PFSK-1 (cell line): ENCODE results near the gene KMT5B.

Experiments
- FOXP2 ChIP-seq: optimal IDR thresholded peaks from 2 replicates; pipeline ENCODE3; 2011; ENCODE audit warnings: borderline replicate concordance, control low read depth, inconsistent platforms; ENCODE audit not compliant: insufficient read depth; ENCODE audit errors: extremely low read length, extremely low read depth
- POLR2AphosphoS5 ChIP-seq: IDR thresholded peaks from 2 replicates; pipeline ENCODE4 v1.6.1; 2012; ENCODE audit warnings: low read depth, mild to moderate bottlenecking, control low read depth, low read length, moderate library complexity
- SIN3A ChIP-seq: IDR thresholded peaks from 2 replicates; pipeline ENCODE4 v1.6.1; 2012; ENCODE audit warnings: mild to moderate bottlenecking, low read length, moderate library complexity, borderline replicate concordance; ENCODE audit not compliant: insufficient read depth
- TAF1 ChIP-seq: IDR thresholded peaks from 2 replicates; pipeline ENCODE4 v1.6.1; 2012; ENCODE audit warnings: low read length, control low read depth, borderline replicate concordance; ENCODE audit not compliant: insufficient read depth
- TF ChIP-seq, protein P1 (sequence below), 2 experiments: IDR thresholded peaks; 2 replicates each; pipeline versions ENCODE4 v1.6.1 to v1.8.0; 2011 to 2012; ENCODE audit warnings: low read depth in 2 of 2, low read length in 2 of 2, control low read depth in 1 of 2, inconsistent platforms in 1 of 2, mild to moderate bottlenecking in 1 of 2, moderate library complexity in 1 of 2; ENCODE audit not compliant: insufficient read depth in 1 of 2

DNA sequence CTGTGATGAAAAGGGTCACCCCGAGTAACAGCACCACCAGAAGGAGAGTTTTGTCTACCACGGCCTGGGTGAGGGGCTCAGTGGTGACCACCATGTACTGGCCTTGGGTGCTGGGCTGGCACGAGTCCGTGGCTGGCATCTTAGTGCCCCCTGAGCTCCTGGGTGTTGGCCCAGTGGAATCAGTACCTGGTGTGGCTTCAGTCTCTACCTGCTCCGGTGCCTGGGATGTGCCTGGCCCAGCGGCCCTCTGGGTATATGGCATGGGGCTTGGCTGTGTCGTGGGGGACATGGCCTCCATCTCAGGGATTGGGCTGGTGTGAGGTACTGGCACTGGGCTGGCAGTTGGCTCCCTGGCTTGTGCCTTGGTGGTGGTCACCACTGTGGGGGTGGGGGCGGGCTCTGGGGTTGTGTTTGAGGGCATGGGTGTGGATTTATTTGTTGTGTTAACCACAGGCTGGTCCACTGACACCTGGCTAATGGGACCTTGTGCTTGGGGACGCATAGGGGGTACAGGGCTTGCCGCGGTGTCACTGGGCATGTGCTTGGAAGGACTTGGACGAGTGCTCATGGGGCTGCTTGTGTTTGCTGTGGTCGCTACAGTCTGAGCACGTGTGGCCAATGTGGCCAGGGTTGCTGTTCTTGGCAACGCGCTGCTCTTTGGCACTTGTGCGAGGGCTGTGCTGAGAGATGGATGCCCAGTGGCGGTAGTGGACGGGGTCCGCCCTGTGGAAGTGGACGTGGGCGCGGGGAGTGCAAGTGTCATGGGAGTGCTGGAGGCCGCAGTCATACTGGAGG, 48.9 kb upstream of the KMT5B start:
- TF ChIP-seq, protein P1, sequence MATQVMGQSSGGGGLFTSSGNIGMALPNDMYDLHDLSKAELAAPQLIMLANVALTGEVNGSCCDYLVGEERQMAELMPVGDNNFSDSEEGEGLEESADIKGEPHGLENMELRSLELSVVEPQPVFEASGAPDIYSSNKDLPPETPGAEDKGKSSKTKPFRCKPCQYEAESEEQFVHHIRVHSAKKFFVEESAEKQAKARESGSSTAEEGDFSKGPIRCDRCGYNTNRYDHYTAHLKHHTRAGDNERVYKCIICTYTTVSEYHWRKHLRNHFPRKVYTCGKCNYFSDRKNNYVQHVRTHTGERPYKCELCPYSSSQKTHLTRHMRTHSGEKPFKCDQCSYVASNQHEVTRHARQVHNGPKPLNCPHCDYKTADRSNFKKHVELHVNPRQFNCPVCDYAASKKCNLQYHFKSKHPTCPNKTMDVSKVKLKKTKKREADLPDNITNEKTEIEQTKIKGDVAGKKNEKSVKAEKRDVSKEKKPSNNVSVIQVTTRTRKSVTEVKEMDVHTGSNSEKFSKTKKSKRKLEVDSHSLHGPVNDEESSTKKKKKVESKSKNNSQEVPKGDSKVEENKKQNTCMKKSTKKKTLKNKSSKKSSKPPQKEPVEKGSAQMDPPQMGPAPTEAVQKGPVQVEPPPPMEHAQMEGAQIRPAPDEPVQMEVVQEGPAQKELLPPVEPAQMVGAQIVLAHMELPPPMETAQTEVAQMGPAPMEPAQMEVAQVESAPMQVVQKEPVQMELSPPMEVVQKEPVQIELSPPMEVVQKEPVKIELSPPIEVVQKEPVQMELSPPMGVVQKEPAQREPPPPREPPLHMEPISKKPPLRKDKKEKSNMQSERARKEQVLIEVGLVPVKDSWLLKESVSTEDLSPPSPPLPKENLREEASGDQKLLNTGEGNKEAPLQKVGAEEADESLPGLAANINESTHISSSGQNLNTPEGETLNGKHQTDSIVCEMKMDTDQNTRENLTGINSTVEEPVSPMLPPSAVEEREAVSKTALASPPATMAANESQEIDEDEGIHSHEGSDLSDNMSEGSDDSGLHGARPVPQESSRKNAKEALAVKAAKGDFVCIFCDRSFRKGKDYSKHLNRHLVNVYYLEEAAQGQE (IDR thresholded peaks at IDR 0.05; ENCODE audit: insufficient read depth in 1 of 2, low read depth in 2 of 2, low read length in 2 of 2): no peak
- no peak for TF ChIP-seq TAF1
- no peak for TF ChIP-seq POLR2AphosphoS5
- no peak for TF ChIP-seq SIN3A
- TF ChIP-seq FOXP2: no peak
